H1 (cell line): ENCODE measurements around the gene ATOH8. TPM values are rescaled to one million over a fixed set of nuclear protein-coding genes. Genes with fewer than 3 reads are reported as not detected.

Source experiments
- CTCF ChIA-PET: fragments of 300-600 bp; sonication (Branson Sonifier 250); formaldehyde crosslinking; loops from one replicate; lab custom pipeline; 2021; ENCODE audit not compliant: partially characterized antibody; lab: Charles Lee
- POLR2A ChIA-PET: fragments of 300-600 bp; sonication (Branson Sonifier 250); formaldehyde crosslinking; loops from one replicate; lab custom pipeline; 2021; ENCODE audit warnings: inconsistent platforms; ENCODE audit not compliant: partially characterized antibody; lab: Charles Lee
- DNase-seq, 2 experiments: peaks; one replicate each; pipeline versions ENCODE4 v3.0.0 to v3.0.0-alpha.2; 2010 to 2022; ENCODE audit warnings: low spot score in 2 of 2, low read depth in 1 of 2, mixed read lengths in 1 of 2
- FAIRE-seq: peaks from 2 replicates; lab custom pipeline; 2011; peaks lifted over from hg19 to GRCh38; lab: Jason Lieb, UNC
- H2AFZ ChIP-seq: 2 replicates; pipeline ENCODE4 v1.8.1; 2012; ENCODE audit warnings: low read length, inconsistent platforms
- H2AK5ac ChIP-seq: 2 replicates; pipeline ENCODE4 v1.6.1; 2013; ENCODE audit warnings: low read depth, low read length
- H2BK120ac ChIP-seq: replicated peaks from 2 replicates; pipeline ENCODE3; 2013; ENCODE audit warnings: low read depth, low read length, inconsistent platforms
- H2BK12ac ChIP-seq: 2 replicates; pipeline ENCODE4 v1.6.1; 2013; ENCODE audit warnings: low read depth, low read length
- H2BK15ac ChIP-seq: 2 replicates; pipeline ENCODE4 v1.6.1; 2013; ENCODE audit warnings: low read length
- H2BK20ac ChIP-seq: 2 replicates; pipeline ENCODE4 v1.6.1; 2013; ENCODE audit warnings: low read length
- H2BK5ac ChIP-seq: 2 replicates; pipeline ENCODE4 v1.6.1; 2013; ENCODE audit warnings: low read depth, low read length
- H3K14ac ChIP-seq: 2 replicates; pipeline ENCODE4 v1.6.1; 2013; ENCODE audit warnings: inconsistent platforms; ENCODE audit not compliant: insufficient read length
- H3K18ac ChIP-seq: 2 replicates; pipeline ENCODE4 v1.6.1; 2013; ENCODE audit warnings: low read length; ENCODE audit errors: extremely low read depth
- H3K23ac ChIP-seq: 2 replicates; pipeline ENCODE4 v1.6.1; 2013; ENCODE audit warnings: inconsistent platforms; ENCODE audit not compliant: insufficient read length
- H3K23me2 ChIP-seq: 2 replicates; pipeline ENCODE4 v1.6.1; 2013; ENCODE audit warnings: low read depth, low read length
- H3K27ac ChIP-seq: 2 replicates; pipeline ENCODE4 v1.6.1; 2011; ENCODE audit warnings: low read depth, low read length, inconsistent platforms
- H3K27me3 ChIP-seq, 4 experiments: replicated peaks in 1 of 4; 1 replicate in 1 of 4; 2 replicates in 3 of 4; pipeline versions ENCODE4 v1.6.1 to v1.8.1; 2011 to 2013; ENCODE audit warnings: low read length in 3 of 4, mild to moderate bottlenecking in 3 of 4, inconsistent platforms in 2 of 4, mixed read lengths in 2 of 4, moderate library complexity in 1 of 4; ENCODE audit not compliant: control insufficient read depth in 3 of 4, insufficient read depth in 3 of 4; ENCODE audit errors: extremely low read depth in 1 of 4
- H3K36me3 ChIP-seq, 4 experiments: 2 replicates each; pipeline versions ENCODE4 v1.6.1 to v1.8.1; 2011 to 2013; ENCODE audit warnings: mild to moderate bottlenecking in 4 of 4, low read length in 3 of 4, moderate library complexity in 2 of 4, control low read depth in 1 of 4, inconsistent platforms in 1 of 4; ENCODE audit not compliant: insufficient read depth in 4 of 4, control insufficient read depth in 2 of 4
- H3K4ac ChIP-seq: replicated peaks from 2 replicates; pipeline ENCODE3; 2013; ENCODE audit warnings: low read length, low read depth, mixed read lengths, inconsistent platforms; ENCODE audit not compliant: insufficient read length
- H3K4me1 ChIP-seq, 4 experiments: replicated peaks in 1 of 4; 1 replicate in 1 of 4; 2 replicates in 3 of 4; pipeline versions ENCODE4 v1.6.1 to v1.8.1; 2011 to 2013; ENCODE audit warnings: low read length in 3 of 4, inconsistent platforms in 2 of 4, mixed read lengths in 1 of 4; ENCODE audit not compliant: insufficient read depth in 4 of 4, control insufficient read depth in 3 of 4
- H3K4me2 ChIP-seq, 2 experiments: 2 replicates each; pipeline versions ENCODE4 v1.6.1 to v1.8.1; 2011 to 2013; ENCODE audit warnings: low read depth in 2 of 2, low read length in 2 of 2, control low read depth in 1 of 2, inconsistent platforms in 1 of 2, mild to moderate bottlenecking in 1 of 2; ENCODE audit not compliant: insufficient read depth in 1 of 2
- H3K4me3 ChIP-seq, 4 experiments: fragments of 200-600, 300-600 bp in 1 of 4; sonication (generic), shearing (Covaris generic), sonication (Bioruptor Twin) in 1 of 4; 2 replicates each; pipeline versions ENCODE4 v1.5.1 to v1.8.1; 2011 to 2016; ENCODE audit warnings: low read length in 4 of 4, low read depth in 3 of 4, control low read depth in 2 of 4, inconsistent platforms in 2 of 4, mild to moderate bottlenecking in 2 of 4, mixed read lengths in 1 of 4, moderate library complexity in 1 of 4; ENCODE audit not compliant: insufficient read depth in 2 of 4; ENCODE audit errors: extremely low read depth in 1 of 4
- H3K56ac ChIP-seq: replicated peaks from 2 replicates; pipeline ENCODE3; 2013; ENCODE audit warnings: low read depth, mild to moderate bottlenecking, mixed read lengths, low read length, inconsistent platforms; ENCODE audit not compliant: insufficient read length
- H3K79me1 ChIP-seq: 2 replicates; pipeline ENCODE4 v1.6.1; 2013; ENCODE audit warnings: low read depth, low read length, control low read depth
- H3K79me2 ChIP-seq, 2 experiments: 2 replicates each; pipeline versions ENCODE4 v1.6.1 to v1.8.1; 2012 to 2013; ENCODE audit warnings: low read length in 2 of 2, mild to moderate bottlenecking in 2 of 2, inconsistent platforms in 1 of 2; ENCODE audit not compliant: insufficient read depth in 2 of 2, control insufficient read depth in 1 of 2
- H3K9ac ChIP-seq, 4 experiments: replicated peaks in 1 of 4; 1 replicate in 1 of 4; 2 replicates in 3 of 4; pipeline versions ENCODE4 v1.6.1 to v1.8.1; 2011 to 2013; ENCODE audit warnings: low read depth in 3 of 4, low read length in 3 of 4, control low read depth in 2 of 4, mild to moderate bottlenecking in 2 of 4, moderate library complexity in 2 of 4, inconsistent platforms in 1 of 4; ENCODE audit errors: extremely low read depth in 1 of 4
- H3K9me3 ChIP-seq, 2 experiments: 2 replicates each; pipeline versions ENCODE4 v1.6.1 to v1.8.1; 2012 to 2013; ENCODE audit warnings: mild to moderate bottlenecking in 2 of 2, moderate library complexity in 2 of 2, control low read depth in 1 of 2, inconsistent platforms in 1 of 2, low read depth in 1 of 2, low read length in 1 of 2, mixed read lengths in 1 of 2; ENCODE audit not compliant: insufficient read depth in 2 of 2
- H4K20me1 ChIP-seq, 2 experiments: replicated peaks in 1 of 2; 2 replicates each; pipeline versions ENCODE3 to v1.8.1; 2011 to 2013; ENCODE audit warnings: inconsistent platforms in 2 of 2, low read length in 2 of 2, mild to moderate bottlenecking in 1 of 2; ENCODE audit not compliant: insufficient read depth in 2 of 2, control insufficient read depth in 1 of 2
- H4K5ac ChIP-seq: 2 replicates; pipeline ENCODE4 v1.6.1; 2013; ENCODE audit warnings: low read length, low read depth, mixed read lengths, inconsistent platforms; ENCODE audit not compliant: insufficient read length
- H4K8ac ChIP-seq: 2 replicates; pipeline ENCODE4 v1.8.0; 2013; ENCODE audit warnings: mild to moderate bottlenecking, moderate library complexity, low read length, inconsistent platforms; ENCODE audit not compliant: insufficient read depth; ENCODE audit errors: extremely low read depth
- H4K91ac ChIP-seq: replicated peaks from 2 replicates; pipeline ENCODE3; 2013; ENCODE audit warnings: low read length, mixed read lengths, inconsistent platforms; ENCODE audit not compliant: insufficient read length
- CHD1 ChIP-seq: IDR thresholded peaks from 2 replicates; pipeline ENCODE4 v1.6.1; 2012; ENCODE audit warnings: low read depth, low read length, improper control_type of control experiment
- HDAC2 ChIP-seq, 2 experiments: fragments of 300-600 bp in 1 of 2; sonication (generic) in 1 of 2; IDR thresholded peaks; 2 replicates each; pipeline ENCODE4 v1.6.1; 2011 to 2012; ENCODE audit warnings: low read depth in 2 of 2, low read length in 2 of 2, mild to moderate bottlenecking in 2 of 2, moderate library complexity in 2 of 2, borderline replicate concordance in 1 of 2, inconsistent platforms in 1 of 2
- MAFK ChIP-seq: IDR thresholded peaks from 2 replicates; pipeline ENCODE4 v1.6.1; 2012; ENCODE audit warnings: low read depth, mild to moderate bottlenecking, improper control_type of control experiment, low read length
- NANOG ChIP-seq: IDR thresholded peaks from 2 replicates; pipeline ENCODE4 v1.6.1; 2011; ENCODE audit warnings: low read length, low read depth, mild to moderate bottlenecking, inconsistent platforms; ENCODE audit not compliant: insufficient read depth, poor library complexity, severe bottlenecking
- SRF ChIP-seq: IDR thresholded peaks from 2 replicates; pipeline ENCODE4 v1.6.1; 2011; ENCODE audit warnings: mild to moderate bottlenecking, low read depth, low read length, moderate library complexity
- ZNF274 ChIP-seq: IDR thresholded peaks from 2 replicates; pipeline ENCODE4 v1.7.0; 2012; ENCODE audit warnings: low read length, borderline replicate concordance; ENCODE audit errors: extremely low read depth
- WGBS, 2 experiments: shearing (Covaris generic) in 1 of 2; methylation state at CpG; one replicate each; pipeline versions ENCODE4 v1.1.6 to v1.1.7; 2013 to 2015; ENCODE audit warnings: low lambda C conversion rate in 2 of 2, mixed read lengths in 2 of 2, inconsistent platforms in 1 of 2, low coverage in 1 of 2, missing lambda C conversion rate in 1 of 2; ENCODE audit not compliant: insufficient replicate concordance in 2 of 2, insufficient coverage in 1 of 2, insufficient read length in 1 of 2; ENCODE audit errors: extremely low coverage in 1 of 2, missing lambda C conversion rate in 1 of 2; 5-methylcytosine and 5-hydroxymethylcytosine counted together
- polyA plus RNA-seq, 7 experiments: library from polyadenylated mRNA; depleted of rRNA in 3 of 7; stranded (reverse) in 5 of 7; unstranded in 2 of 7; fragments of >200 nt in 5 of 7; fragments of 200-250 nt in 2 of 7; gene quantifications; 1 replicate in 5 of 7; 2 replicates in 1 of 7; 4 replicates in 1 of 7; pipeline versions ENCODE4 v1.2.1 to v1.2.3, GENCODE V29; 2011 to 2013; ENCODE audit warnings: missing spikeins in 2 of 7, mixed read lengths in 2 of 7
- total RNA-seq: library from RNA; stranded (reverse); fragmentation: NEBNext Ultra II Directional; extraction: Animal tissue kit (Norgen Biotek cat#: 25700); gene quantifications from 2 replicates; pipeline ENCODE4 v1.2.1, GENCODE V29; 2021
- TF ChIP-seq, protein P1 (sequence below): IDR thresholded peaks from 2 replicates; pipeline ENCODE4 v1.6.1; 2011; ENCODE audit warnings: low read depth, mild to moderate bottlenecking, low read length; ENCODE audit not compliant: insufficient read depth
- TF ChIP-seq, protein P2 (sequence below): IDR thresholded peaks from 2 replicates; pipeline ENCODE4 v1.6.1; 2012; ENCODE audit warnings: low read length, inconsistent platforms

The ATOH8 gene
- total and polyA plus RNA-seq, 2 of the 8 experiments (the other 6 are each of a cell fraction or from before 2014, with no cell fraction given), result 0.50 to 0.53 TPM

DNA sequence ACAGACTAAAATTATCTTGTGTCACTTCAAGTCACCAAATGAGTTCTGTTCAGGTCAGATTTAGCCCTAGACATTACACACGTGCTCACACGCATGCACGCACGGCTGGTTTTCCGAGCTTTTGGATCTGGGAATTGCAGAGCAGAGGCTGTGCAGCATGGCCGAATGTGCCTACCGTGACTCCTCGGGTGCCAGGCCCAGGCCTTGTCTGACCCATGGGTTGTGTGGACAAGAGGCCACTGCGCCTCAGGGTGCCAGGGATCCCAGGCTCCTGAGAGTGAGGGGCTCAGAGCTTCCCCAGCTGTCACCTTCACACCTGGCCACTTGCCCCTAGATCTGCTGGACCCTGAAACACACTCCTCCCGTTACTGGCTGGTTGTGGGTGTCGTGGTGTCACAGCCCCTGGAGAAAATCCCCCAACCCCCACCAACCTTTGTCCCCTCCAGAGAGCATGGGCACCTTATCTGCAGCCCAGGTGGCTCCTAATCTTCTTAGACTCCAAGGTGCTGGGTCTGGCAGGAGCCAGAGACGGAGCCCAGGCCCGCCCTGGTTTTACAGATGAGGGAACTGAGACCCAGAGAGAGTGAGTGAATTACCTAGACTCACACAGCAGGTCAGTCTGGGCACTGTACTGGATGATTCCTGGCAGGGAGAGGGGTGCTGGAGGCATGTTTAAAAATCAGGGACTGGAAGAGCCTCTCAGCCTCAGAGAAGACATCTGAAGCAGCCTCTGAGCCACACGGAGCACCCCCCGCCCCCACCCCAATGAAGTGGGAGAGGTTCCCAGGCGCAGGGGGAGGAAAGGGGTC is 56.8 kb downstream of the ATOH8 start:
- Histone ChIP-seq H3K4me2 (no peak overlapping the region), H2BK15ac (0 out of 2 replicates have a peak overlapping the region, but pooled peaks have one; percentile 65), H3K14ac (no peak overlapping the region), H4K5ac (no peak overlapping the region), H2BK12ac (no peak overlapping the region), H3K23me2 (no peaks in the 10 kb centered on the region), H3K27ac (no peak overlapping the region), H2BK5ac (no peak overlapping the region), H4K91ac (no peak overlapping the region), H3K36me3 (no peaks in the 10 kb centered on the region), H2BK20ac (no peak overlapping the region), H4K20me1 (no peaks in the 10 kb centered on the region), H3K56ac (no peak overlapping the region), H2AFZ (no peak overlapping the region; the same call in 1 of the 2 replicates), H3K4me3 (no peak overlapping the region), H2BK120ac (no peak overlapping the region), H3K79me2 (no peaks in the 10 kb centered on the region), H3K9me3 (no peaks in the 10 kb centered on the region), H2AK5ac (no peak overlapping the region), H3K27me3 (no peaks in the 10 kb centered on the region), H3K4me1 (no peaks in the 10 kb centered on the region; a peak in 1 of 7 replicates), H3K79me1 (no peaks in the 10 kb centered on the region), H3K4ac (no peak overlapping the region), H4K8ac (no peak overlapping the region), H3K23ac (no peak overlapping the region), H3K9ac (no peak overlapping the region; a peak in 1 of 7 replicates), H3K18ac (no peak overlapping the region)
- CTCF ChIA-PET, result interaction anchor here (1.3 to 11.2 kb wide), 9 partner anchors 11 to 105 kb away, joined by 3 to 128 read pairs (median 43); partner anchors contain the start of gene ATOH8
- FAIRE-seq (no peak), DNase-seq (no peak)
- TF ChIP-seq MAFK, result no peak
- TF ChIP-seq HDAC2 (IDR thresholded peaks at IDR 0.05; ENCODE audit: borderline replicate concordance in 1 of 2, low read depth in 2 of 2, low read length in 2 of 2), result no peak
- no peak for TF ChIP-seq SRF
- TF ChIP-seq NANOG, result no peak
- TF ChIP-seq ZNF274, result no peak
- no peak for TF ChIP-seq CHD1
- TF ChIP-seq, protein P1, sequence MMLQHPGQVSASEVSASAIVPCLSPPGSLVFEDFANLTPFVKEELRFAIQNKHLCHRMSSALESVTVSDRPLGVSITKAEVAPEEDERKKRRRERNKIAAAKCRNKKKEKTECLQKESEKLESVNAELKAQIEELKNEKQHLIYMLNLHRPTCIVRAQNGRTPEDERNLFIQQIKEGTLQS, result no peak
- TF ChIP-seq, protein P2, sequence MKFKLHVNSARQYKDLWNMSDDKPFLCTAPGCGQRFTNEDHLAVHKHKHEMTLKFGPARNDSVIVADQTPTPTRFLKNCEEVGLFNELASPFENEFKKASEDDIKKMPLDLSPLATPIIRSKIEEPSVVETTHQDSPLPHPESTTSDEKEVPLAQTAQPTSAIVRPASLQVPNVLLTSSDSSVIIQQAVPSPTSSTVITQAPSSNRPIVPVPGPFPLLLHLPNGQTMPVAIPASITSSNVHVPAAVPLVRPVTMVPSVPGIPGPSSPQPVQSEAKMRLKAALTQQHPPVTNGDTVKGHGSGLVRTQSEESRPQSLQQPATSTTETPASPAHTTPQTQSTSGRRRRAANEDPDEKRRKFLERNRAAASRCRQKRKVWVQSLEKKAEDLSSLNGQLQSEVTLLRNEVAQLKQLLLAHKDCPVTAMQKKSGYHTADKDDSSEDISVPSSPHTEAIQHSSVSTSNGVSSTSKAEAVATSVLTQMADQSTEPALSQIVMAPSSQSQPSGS, result no peak
- WGBS, 2 experiments, result 87% methylated on average over 16 of the region's 16 CpGs; no CpG with 5 or more reads in 1 of the 2 experiments
- POLR2A ChIA-PET, result interaction anchor here (1.1 kb wide), 1 partner anchor 46 kb away, joined by 3 read pairs; no protein-coding TSS in a partner anchor
